Activated CD8-positive, alpha-beta memory T cell treated with anti-CD3 and anti-CD28 coated beads for 36 hours (primary cell): ENCODE results near the gene AP1AR. TPM values are rescaled to one million over a fixed set of nuclear protein-coding genes. Genes with fewer than 3 reads are reported as not detected.
"Not testable (repeated sequence)": the region's sequence is repeated elsewhere in the genome, so short reads cannot be mapped to it uniquely, and the experiment has no call there.

Source experiments
- CTCF ChIA-PET: fragments of 350-600 bp; sonication (Branson Sonifier 250); formaldehyde crosslinking; loops from one replicate; lab custom pipeline; 2021; ENCODE audit warnings: antibody characterized with exemption; lab: Charles Lee
- POLR2A ChIA-PET: fragments of 350-600 bp; sonication (Branson Sonifier 250); formaldehyde crosslinking; loops from one replicate; lab custom pipeline; 2021; ENCODE audit warnings: antibody characterized with exemption; lab: Charles Lee
- total RNA-seq, 2 experiments: library from RNA; stranded (reverse); gene quantifications; one replicate each; pipeline ENCODE4 v1.2.3, GENCODE V29; 2021

AP1AR gene
- total RNA-seq = 10 to 100 TPM; 21.7 to 24.5 TPM

- ChIA-PET CTCF (interaction anchor here (0.9 kb wide), 1 partner anchor 132 kb away, joined by 4 read pairs; no protein-coding TSS in a partner anchor), POLR2A (interaction anchor here (0.5 to 2.1 kb wide), 7 partner anchors 42 to 382 kb away, joined by 3 to 13 read pairs (median 4); partner anchors contain the start of gene TIFA)
Measured at GRCh38 chr4:112231779-112232713, at the start of gene AP1AR. Gene AP1AR (plus strand): TSS chr4:112231787. CDS start chr4:112232092, 305 bp downstream.

- CTCF ChIA-PET = no interaction called here
- POLR2A ChIA-PET = no interaction called here
Measured at GRCh38 chr4:112182604-112183003, 49.0 kb upstream of the AP1AR start.

- POLR2A ChIA-PET = no interaction called here
- CTCF ChIA-PET = no interaction called here
Measured at GRCh38 chr4:112183252-112183651, 48.3 kb upstream of the AP1AR start.

GRCh38 chr4:112184438-112184837 lies 47.1 kb upstream of the AP1AR start:
- POLR2A ChIA-PET = no interaction called here
- CTCF ChIA-PET = interaction anchor here (0.9 kb wide), 1 partner anchor 51 kb away, joined by 3 read pairs; no protein-coding TSS in a partner anchor

- POLR2A ChIA-PET = no interaction called here
- CTCF ChIA-PET = no interaction called here
Measured at GRCh38 chr4:112185334-112185733, 46.3 kb upstream of the AP1AR start.

GRCh38 chr4:112185740-112186670 lies 45.6 kb upstream of the AP1AR start:
- POLR2A ChIA-PET = no interaction called here
- CTCF ChIA-PET = no interaction called here

GRCh38 chr4:112189754-112190153 lies 41.8 kb upstream of the AP1AR start:
- ChIA-PET CTCF (interaction anchor here (0.7 kb wide), 1 partner anchor 241 kb away, joined by 3 read pairs; no protein-coding TSS in a partner anchor), POLR2A (no interaction called here)

- ChIA-PET POLR2A (no interaction called here), CTCF (no interaction called here)
Measured at GRCh38 chr4:112190684-112191083, 40.9 kb upstream of the AP1AR start.

- POLR2A ChIA-PET = interaction anchor here (0.6 kb wide), 1 partner anchor 336 kb away, joined by 4 read pairs; no protein-coding TSS in a partner anchor
- CTCF ChIA-PET = no interaction called here
Measured at GRCh38 chr4:112196461-112196860, 35.1 kb upstream of the AP1AR start.

GRCh38 chr4:112199041-112199440 lies 32.5 kb upstream of the AP1AR start:
- POLR2A ChIA-PET = interaction anchor here (1.0 kb wide), 1 partner anchor 53 kb away, joined by 4 read pairs; no protein-coding TSS in a partner anchor
- CTCF ChIA-PET = no interaction called here

GRCh38 chr4:112201915-112202505 lies 29.6 kb upstream of the AP1AR start:
- ChIA-PET CTCF (no interaction called here), POLR2A (no interaction called here)

- CTCF ChIA-PET = no interaction called here
- POLR2A ChIA-PET = no interaction called here
Measured at GRCh38 chr4:112203593-112203992, 28.0 kb upstream of the AP1AR start.

- ChIA-PET POLR2A (no interaction called here), CTCF (no interaction called here)
Measured at GRCh38 chr4:112206431-112206830, 25.2 kb upstream of the AP1AR start.

GRCh38 chr4:112208137-112209095 lies 23.2 kb upstream of the AP1AR start:
- CTCF ChIA-PET, POLR2A ChIA-PET: not testable (repeated sequence)

GRCh38 chr4:112210777-112211176 lies 20.8 kb upstream of the AP1AR start:
- ChIA-PET POLR2A (no interaction called here), CTCF (no interaction called here)

GRCh38 chr4:112213091-112213490 lies 18.5 kb upstream of the AP1AR start:
- CTCF ChIA-PET = interaction anchor here (1.0 kb wide), 1 partner anchor 311 kb away, joined by 3 read pairs; no protein-coding TSS in a partner anchor

GRCh38 chr4:112213856-112214255 lies 17.7 kb upstream of the AP1AR start:
- ChIA-PET CTCF (no interaction called here), POLR2A (no interaction called here)

More at GRCh38 chr4:112213091-112213490, 18.5 kb upstream of the AP1AR start:
- POLR2A ChIA-PET = no interaction called here
